ENCODE results near the gene CUBN.
"Not testable (repeated sequence)": the region's sequence is repeated elsewhere in the genome, so short reads cannot be mapped to it uniquely, and the experiment has no call there.

CUBN gene

GRCh38 chr10:17013131-17013983 lies 116.3 kb downstream of the CUBN start:
- DNase-seq (ENCODE audit: low read depth), result not testable (repeated sequence)

GRCh38 chr10:17012731-17013130 lies 116.9 kb downstream of the CUBN start:
- DNase-seq (ENCODE audit: low read depth), result not testable (repeated sequence)

- no peak for DNase-seq (ENCODE audit: low read depth)
Measured at GRCh38 chr10:17010363-17011145, 119.1 kb downstream of the CUBN start.

- no peak for DNase-seq (ENCODE audit: low read depth)
Measured at GRCh38 chr10:17009212-17009700, 120.4 kb downstream of the CUBN start.

DNA sequence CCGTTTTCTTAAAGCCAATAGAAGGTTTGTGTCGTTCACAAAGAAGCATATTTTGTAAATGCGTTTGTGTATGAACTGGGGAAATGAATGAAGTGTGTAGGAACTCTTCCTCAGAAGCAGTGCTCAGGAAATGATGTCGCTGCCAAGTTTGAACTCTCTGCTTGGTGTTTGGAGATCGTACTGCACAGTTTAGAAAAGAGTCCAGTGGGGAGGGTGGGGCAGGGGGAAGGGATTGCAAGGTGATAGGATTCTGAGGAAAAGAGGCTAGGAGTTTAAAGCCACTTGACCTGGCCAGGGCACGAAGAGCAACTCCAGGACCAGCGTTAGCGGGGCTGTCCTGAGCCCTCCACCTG lies 122.2 kb downstream of the CUBN start:
- no peak for DNase-seq (ENCODE audit: low read depth)

DNA sequence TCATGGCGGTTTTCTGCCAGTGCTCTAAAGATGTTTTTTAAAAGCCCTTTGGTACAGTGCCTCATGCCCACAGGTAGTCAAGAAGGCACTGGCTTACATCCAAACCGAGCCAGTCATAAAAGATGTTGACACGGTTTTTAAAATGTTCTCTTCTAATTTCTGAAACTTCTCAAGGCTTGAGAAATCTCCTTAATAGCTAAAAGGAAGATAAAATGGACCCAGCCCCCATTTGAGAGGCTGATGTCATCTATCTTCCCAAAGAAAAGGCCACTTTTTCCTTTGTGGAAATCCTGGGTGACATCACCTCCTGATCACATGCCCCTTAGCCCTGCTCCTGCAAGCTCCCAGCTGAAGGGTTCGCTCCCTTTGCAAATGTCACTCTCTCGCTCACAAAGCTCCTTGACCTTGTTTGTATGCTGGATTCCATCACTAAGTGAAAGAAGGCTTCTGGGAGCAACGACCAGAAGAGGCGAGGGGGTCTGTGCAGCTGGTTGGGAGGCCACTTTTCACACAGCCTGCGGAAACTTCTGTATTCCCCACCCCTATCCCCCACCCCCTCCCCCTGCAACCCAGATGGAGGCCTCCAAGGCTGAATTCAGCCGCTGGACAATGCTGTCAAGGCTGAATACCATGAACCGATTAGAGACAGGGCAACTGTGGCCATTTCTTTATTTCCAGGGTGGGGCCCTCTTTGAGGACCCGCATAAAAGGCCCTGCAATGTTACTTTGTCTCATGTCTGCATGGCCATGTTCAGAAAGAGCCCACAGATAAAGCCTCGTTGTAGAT lies 122.8 kb downstream of the CUBN start:
- no peak for DNase-seq (ENCODE audit: low read depth)

- no peak for DNase-seq (ENCODE audit: low read depth)
Measured at GRCh38 chr10:17005621-17006566, 123.7 kb downstream of the CUBN start.

DNA sequence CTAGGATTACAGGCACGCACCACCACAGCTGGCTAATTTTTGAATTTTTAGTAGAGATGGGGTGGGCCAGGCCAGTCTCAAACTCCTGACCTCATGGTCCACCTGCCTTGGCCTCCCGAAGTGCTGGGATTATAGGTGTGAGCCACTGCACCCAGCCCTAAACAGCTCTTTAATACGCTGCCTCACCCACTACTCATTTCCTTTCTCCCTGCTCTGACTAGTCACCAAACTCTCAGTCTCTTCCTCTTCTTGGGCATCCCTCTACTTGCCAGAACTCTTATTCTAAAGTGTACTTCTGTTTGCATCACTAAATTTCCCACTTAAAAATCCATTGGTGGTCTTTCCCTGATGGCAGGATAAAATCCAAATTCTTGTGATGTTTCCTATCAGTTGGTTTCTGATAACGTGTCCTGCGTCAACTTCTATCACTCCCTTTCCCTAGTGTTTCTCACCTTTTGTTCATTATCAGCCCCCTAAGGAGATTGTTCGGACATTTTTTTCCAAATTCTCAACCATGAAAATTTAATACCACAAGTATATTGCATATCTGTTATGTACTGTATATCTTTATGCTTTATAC lies 124.7 kb downstream of the CUBN start:
- no peak for DNase-seq (ENCODE audit: low read depth)

GRCh38 chr10:17003651-17004286 lies 125.8 kb downstream of the CUBN start:
- no peak for DNase-seq (ENCODE audit: low read depth)

DNA sequence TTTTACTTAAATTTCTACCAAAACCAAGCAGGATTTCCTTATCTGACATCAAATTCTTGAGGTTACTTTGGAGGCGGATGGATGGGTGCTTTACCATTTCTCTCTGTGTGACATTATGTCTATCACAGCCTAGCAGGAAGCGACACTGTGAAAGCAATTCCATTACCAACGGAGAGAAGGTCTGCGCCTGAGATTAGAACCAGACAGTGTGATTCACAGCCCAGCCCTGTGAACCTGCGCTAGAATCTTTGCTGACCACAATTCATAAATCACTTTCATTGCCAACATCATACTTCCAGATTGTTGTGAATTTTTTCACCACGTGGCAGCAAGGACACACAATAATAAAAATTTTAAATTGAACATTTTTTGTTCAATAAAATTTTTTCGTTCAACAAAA lies 126.5 kb downstream of the CUBN start:
- DNase-seq (ENCODE audit: low read depth), result no peak

- DNase-seq (ENCODE audit: low read depth), result no peak
Measured at GRCh38 chr10:17001961-17002749, 127.5 kb downstream of the CUBN start.

- no peak for DNase-seq (ENCODE audit: low read depth)
Measured at GRCh38 chr10:17001297-17001744, 128.3 kb downstream of the CUBN start.

- no peak for DNase-seq (ENCODE audit: low read depth)
Measured at GRCh38 chr10:16999665-17000451, 129.8 kb downstream of the CUBN start.

- no peak for DNase-seq (ENCODE audit: low read depth)
Measured at GRCh38 chr10:16996530-16996964, 133.1 kb downstream of the CUBN start.

GRCh38 chr10:16995867-16996529 lies 133.6 kb downstream of the CUBN start:
- no peak for DNase-seq (ENCODE audit: low read depth)

DNA sequence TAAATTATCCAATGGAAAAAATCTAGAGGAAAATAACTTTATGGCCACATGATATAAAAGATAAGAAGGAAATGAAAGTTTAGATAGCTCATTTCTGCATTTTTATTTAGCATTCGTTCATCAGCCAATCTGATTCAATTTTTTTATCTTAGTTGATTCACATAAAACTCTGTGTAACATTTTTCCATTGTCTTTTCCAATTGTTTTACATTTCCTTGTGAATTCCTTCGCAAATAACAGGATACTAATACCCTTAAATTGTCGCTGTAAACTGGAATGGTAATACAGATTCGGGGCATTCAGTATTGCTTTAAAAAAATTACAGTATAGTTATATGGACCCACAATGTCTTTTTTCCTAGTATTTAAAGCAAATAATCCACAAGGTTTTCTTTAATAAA lies 136.4 kb downstream of the CUBN start:
- no peak for DNase-seq (ENCODE audit: low read depth)

DNA sequence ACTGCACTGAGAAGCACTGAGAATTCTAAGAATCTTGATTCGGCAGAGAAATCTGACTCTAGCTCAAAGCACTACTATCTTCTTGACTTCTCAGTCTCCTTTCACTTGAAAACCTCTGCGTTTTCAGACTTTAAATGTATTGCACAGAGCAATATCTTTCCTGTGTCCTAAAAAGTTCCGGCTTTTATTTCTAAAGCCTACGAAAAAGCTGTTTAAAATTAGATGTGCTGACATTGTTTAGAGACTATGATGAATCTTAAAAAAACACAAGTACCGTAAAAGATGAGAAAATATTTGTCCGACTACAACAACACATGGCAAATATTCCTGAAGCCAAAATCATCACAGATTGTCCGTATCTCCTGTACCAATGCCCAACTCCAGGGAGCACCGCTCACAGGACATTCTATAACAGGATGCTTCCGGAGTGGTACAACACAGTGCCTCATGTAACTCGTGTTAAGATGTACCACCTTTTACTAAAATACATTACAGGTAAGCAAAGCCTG lies 136.9 kb downstream of the CUBN start:
- DNase-seq (ENCODE audit: low read depth), result no peak

- no peak for DNase-seq (ENCODE audit: low read depth)
Measured at GRCh38 chr10:16991011-16991410, 138.6 kb downstream of the CUBN start.

All from stimulated activated CD8-positive, alpha-beta memory T cell treated with anti-CD3 and anti-CD28 coated beads, Interleukin-15, amount 100 ng/mL, for 24 hours (primary cell).